Endodermal cell (in vitro differentiated cells): ENCODE measurements around the gene CAVIN2. TPM values are rescaled to one million over a fixed set of nuclear protein-coding genes. Genes with fewer than 3 reads are reported as not detected.

ENCODE experiments used
- DNase-seq: peaks from one replicate; pipeline ENCODE4 v3.0.0-alpha.2; 2017
- H3K27ac ChIP-seq: 2 replicates; pipeline ENCODE4 v1.5.1; 2013; ENCODE audit warnings: mild to moderate bottlenecking, low read depth, low read length, moderate library complexity
- H3K27me3 ChIP-seq: 2 replicates; pipeline ENCODE4 v1.6.1; 2013; ENCODE audit warnings: mild to moderate bottlenecking, low read length, moderate library complexity; ENCODE audit not compliant: insufficient read depth, control insufficient read depth, poor library complexity, severe bottlenecking
- H3K36me3 ChIP-seq: 2 replicates; pipeline ENCODE4 v1.7.0; 2013; ENCODE audit warnings: mild to moderate bottlenecking, low read length, moderate library complexity; ENCODE audit not compliant: control insufficient read depth, insufficient read depth
- H3K4me1 ChIP-seq: one replicate; pipeline ENCODE4 v1.7.0; 2013; ENCODE audit warnings: low read length; ENCODE audit not compliant: control insufficient read depth, insufficient read depth
- H3K4me3 ChIP-seq: 2 replicates; pipeline ENCODE4 v1.5.1; 2013; ENCODE audit warnings: mild to moderate bottlenecking, low read length, moderate library complexity
- H3K9ac ChIP-seq: 2 replicates; pipeline ENCODE4 v1.6.1; 2013; ENCODE audit warnings: mild to moderate bottlenecking, low read length, moderate library complexity; ENCODE audit not compliant: poor library complexity, severe bottlenecking; ENCODE audit errors: extremely low read depth
- H3K9me3 ChIP-seq: 2 replicates; pipeline ENCODE4 v1.6.1; 2013; ENCODE audit warnings: mild to moderate bottlenecking, low read length, moderate library complexity; ENCODE audit not compliant: control insufficient read depth
- H3K27ac Mint-ChIP-seq: 2 replicates; pipeline ENCODE4 v1.8.0; 2020; ENCODE audit warnings: mixed read lengths
- H3K27me3 Mint-ChIP-seq: 2 replicates; pipeline ENCODE4 v1.8.0; 2021; ENCODE audit warnings: mild to moderate bottlenecking, mixed read lengths; ENCODE audit not compliant: insufficient read depth
- H3K36me3 Mint-ChIP-seq: 2 replicates; pipeline ENCODE4 v1.8.0; 2020; ENCODE audit warnings: low read depth, mixed read lengths
- H3K4me1 Mint-ChIP-seq: 2 replicates; pipeline ENCODE4 v1.8.0; 2020; ENCODE audit warnings: mixed read lengths
- H3K4me3 Mint-ChIP-seq: 2 replicates; pipeline ENCODE4 v1.8.0; 2020; ENCODE audit warnings: mild to moderate bottlenecking, moderate library complexity, mixed read lengths
- H3K9me3 Mint-ChIP-seq: 2 replicates; pipeline ENCODE4 v1.8.0; 2020; ENCODE audit warnings: mild to moderate bottlenecking, mixed read lengths
- CTCF ChIP-seq: fragments of 200-600 bp; sonication (generic); conservative IDR thresholded peaks from 2 replicates; pipeline ENCODE4 v1.5.0; 2021; ENCODE audit warnings: antibody characterized with exemption, mild to moderate bottlenecking
- WGBS, 2 experiments: methylation state at CpG; one replicate each; pipeline versions ENCODE4 v1.1.5 to v1.1.7; 2013; ENCODE audit warnings: missing lambda C conversion rate in 2 of 2, mixed read lengths in 1 of 2; ENCODE audit not compliant: insufficient coverage in 1 of 2, insufficient read length in 1 of 2; 5-methylcytosine and 5-hydroxymethylcytosine counted together
- total RNA-seq, 2 donors: library from RNA; stranded (reverse); fragmentation: NEBNext Ultra II Directional in 1 of 2; extraction: Animal tissue kit (Norgen Biotek cat#: 25700) in 1 of 2; gene quantifications; 2 replicates in 1 of 2; 3 replicates in 1 of 2; pipeline ENCODE4 v1.2.1, GENCODE V29; 2021

The CAVIN2 gene
- total RNA-seq, 2 donors from 2014 or later: not detected

DNA sequence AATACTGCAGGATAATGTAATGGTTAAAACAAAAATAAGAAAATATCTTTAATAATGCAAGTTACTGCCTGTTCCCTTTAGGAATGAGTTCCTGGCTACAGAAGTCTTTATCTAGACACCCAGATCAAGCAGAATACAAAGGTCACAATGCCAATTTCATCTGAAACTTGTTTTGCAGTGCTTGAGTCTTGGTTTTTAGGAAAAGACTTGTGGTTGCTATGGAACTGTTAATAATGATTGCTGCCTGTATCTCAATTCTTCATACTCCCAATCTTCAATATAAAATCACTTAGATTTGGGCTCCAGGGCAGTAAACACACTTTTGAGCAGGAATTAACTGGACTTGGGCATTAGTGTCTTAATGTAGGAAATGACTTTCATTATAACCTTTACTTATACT, 14.2 kb downstream of the CAVIN2 start:
- H3K9me3 ChIP-seq: no peaks in the 10 kb centered on the region
- Mint-ChIP-seq H3K36me3 (no peaks in the 10 kb centered on the region), H3K27ac (no peak overlapping the region)

DNA sequence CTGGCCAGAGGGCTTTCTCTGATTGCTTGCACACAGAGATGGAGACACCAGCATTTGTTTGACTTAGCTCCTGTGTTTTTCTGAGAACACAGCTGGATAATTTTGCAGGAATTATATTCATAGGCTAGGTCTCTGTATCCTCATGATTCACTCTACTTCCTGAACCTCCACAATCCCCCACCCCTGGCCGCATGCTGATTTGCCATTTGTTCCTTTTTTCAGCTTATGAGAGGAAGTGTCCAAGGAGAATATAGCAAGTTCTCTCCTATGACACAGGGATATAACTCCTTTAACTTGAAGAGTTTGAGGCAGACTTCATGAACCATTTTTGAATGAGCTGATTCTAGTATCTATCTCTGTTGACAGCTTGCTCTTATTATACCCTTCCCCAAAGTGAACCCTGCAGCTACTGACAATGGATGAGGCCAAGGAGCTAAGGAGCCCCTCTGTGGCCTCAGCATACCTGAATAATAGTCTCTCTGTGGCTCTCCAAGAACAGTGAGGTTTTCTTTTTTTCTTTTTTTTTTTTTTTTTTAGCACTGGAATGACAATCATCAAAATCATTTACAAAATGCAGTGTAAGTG, 15.4 kb downstream of the CAVIN2 start:
- H3K4me3 ChIP-seq: no peak overlapping the region
- no peak overlapping the region for H3K27ac Mint-ChIP-seq

More for the DNA sequence above, 14.2 kb downstream of the CAVIN2 start:
- Mint-ChIP-seq H3K9me3 (no peaks in the 10 kb centered on the region), H3K4me1 (peaks cover 9% of the 10 kb centered on the region), H3K4me3 (no peak overlapping the region), H3K27me3 (no peaks in the 10 kb centered on the region)
- TF ChIP-seq CTCF: no peak
- Histone ChIP-seq H3K9ac (no peak overlapping the region), H3K4me1 (peaks cover 9% of the 10 kb centered on the region), H3K27me3 (no peaks in the 10 kb centered on the region), H3K36me3 (no peaks in the 10 kb centered on the region), H3K4me3 (no peak overlapping the region), H3K27ac (no peak overlapping the region)
- no peak for DNase-seq

DNA sequence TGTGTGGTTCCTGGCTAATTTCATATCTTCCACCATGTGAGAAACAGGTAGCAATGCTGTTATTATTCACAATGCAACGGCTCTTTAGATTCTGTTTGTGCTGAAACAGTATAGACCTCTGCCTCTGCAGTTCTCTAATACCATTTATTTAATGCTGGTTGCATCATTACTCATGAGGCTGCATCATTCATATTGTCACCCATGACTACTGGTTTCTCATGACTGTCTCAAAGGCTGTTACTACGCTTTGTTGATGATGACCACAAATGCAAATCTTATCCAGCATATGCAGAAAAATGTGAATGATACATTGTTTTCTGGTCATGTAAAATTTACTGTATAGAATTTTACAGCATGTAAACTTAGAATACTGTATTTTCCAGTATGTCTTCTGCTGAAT, 22.5 kb downstream of the CAVIN2 start:
- 96 to 98% methylated on average over 2 of the region's 2 CpGs for WGBS, 2 experiments
- H3K36me3 Mint-ChIP-seq: no peaks in the 10 kb centered on the region
- H3K9me3 ChIP-seq: no peaks in the 10 kb centered on the region
- DNase-seq: no peak
- no peak overlapping the region for H3K27ac Mint-ChIP-seq
- H3K4me3 Mint-ChIP-seq: no peak overlapping the region
- H3K27ac ChIP-seq: no peak overlapping the region
- no peak overlapping the region for H3K4me3 ChIP-seq
- H3K4me1 ChIP-seq: no peaks in the 10 kb centered on the region
- no peaks in the 10 kb centered on the region for H3K4me1 Mint-ChIP-seq
- H3K27me3 Mint-ChIP-seq: no peaks in the 10 kb centered on the region
- TF ChIP-seq CTCF: no peak
- H3K9me3 Mint-ChIP-seq: no peaks in the 10 kb centered on the region
- no peaks in the 10 kb centered on the region for H3K36me3 ChIP-seq
- no peak overlapping the region for H3K9ac ChIP-seq
- H3K27me3 ChIP-seq: no peaks in the 10 kb centered on the region

More for the DNA sequence above, 15.4 kb downstream of the CAVIN2 start:
- Histone ChIP-seq H3K36me3 (no peaks in the 10 kb centered on the region), H3K9me3 (no peaks in the 10 kb centered on the region), H3K4me1 (peaks cover 3% of the 10 kb centered on the region), H3K9ac (no peak overlapping the region), H3K27me3 (no peaks in the 10 kb centered on the region), H3K27ac (peak overlapping the region; percentile 0)
- no peaks in the 10 kb centered on the region for H3K36me3 Mint-ChIP-seq
- no peak overlapping the region for H3K4me3 Mint-ChIP-seq
- TF ChIP-seq CTCF: no peak
- peak; percentile 44 for DNase-seq
- peaks cover 9% of the 10 kb centered on the region for H3K4me1 Mint-ChIP-seq
- 83 to 94% methylated on average over 1 of the region's 1 CpG for WGBS, 2 experiments
- H3K27me3 Mint-ChIP-seq: no peaks in the 10 kb centered on the region
- H3K9me3 Mint-ChIP-seq: no peaks in the 10 kb centered on the region
